A673 (cell line): ENCODE measurements around the gene CREB5.

Experiments
- EZH2 ChIP-seq: fragments of 200-600 bp; sonication (generic); IDR thresholded peaks from 2 replicates; pipeline ENCODE4 v1.6.1; 2017; ENCODE audit warnings: borderline replicate concordance, low read depth, mild to moderate bottlenecking, mixed read lengths, antibody characterized with exemption, low read length; ENCODE audit not compliant: poor library complexity, severe bottlenecking
- TF ChIP-seq, protein P1 (sequence below): fragments of 300-800, 200-600 bp; sonication (generic); conservative IDR thresholded peaks from 2 replicates; pipeline ENCODE4 v1.5.1; 2017; ENCODE audit warnings: low read depth, mild to moderate bottlenecking, antibody characterized with exemption, low read length, moderate library complexity, mixed read lengths

- no peak for TF ChIP-seq EZH2
- TF ChIP-seq, protein P1, sequence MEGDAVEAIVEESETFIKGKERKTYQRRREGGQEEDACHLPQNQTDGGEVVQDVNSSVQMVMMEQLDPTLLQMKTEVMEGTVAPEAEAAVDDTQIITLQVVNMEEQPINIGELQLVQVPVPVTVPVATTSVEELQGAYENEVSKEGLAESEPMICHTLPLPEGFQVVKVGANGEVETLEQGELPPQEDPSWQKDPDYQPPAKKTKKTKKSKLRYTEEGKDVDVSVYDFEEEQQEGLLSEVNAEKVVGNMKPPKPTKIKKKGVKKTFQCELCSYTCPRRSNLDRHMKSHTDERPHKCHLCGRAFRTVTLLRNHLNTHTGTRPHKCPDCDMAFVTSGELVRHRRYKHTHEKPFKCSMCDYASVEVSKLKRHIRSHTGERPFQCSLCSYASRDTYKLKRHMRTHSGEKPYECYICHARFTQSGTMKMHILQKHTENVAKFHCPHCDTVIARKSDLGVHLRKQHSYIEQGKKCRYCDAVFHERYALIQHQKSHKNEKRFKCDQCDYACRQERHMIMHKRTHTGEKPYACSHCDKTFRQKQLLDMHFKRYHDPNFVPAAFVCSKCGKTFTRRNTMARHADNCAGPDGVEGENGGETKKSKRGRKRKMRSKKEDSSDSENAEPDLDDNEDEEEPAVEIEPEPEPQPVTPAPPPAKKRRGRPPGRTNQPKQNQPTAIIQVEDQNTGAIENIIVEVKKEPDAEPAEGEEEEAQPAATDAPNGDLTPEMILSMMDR = no peak
Observed at GRCh38 chr7:28558236-28558635, 145.9 kb downstream of the CREB5 start.
